Subcutaneous abdominal adipose tissue (tissue), 5 donors: ENCODE data around the gene WEE2.
"Not testable (repeated sequence)": the region's sequence is repeated elsewhere in the genome, so short reads cannot be mapped to it uniquely, and the experiment has no call there.

Experiments used
- H3K27ac ChIP-seq: one replicate; pipeline ENCODE4 v1.7.0; 2013; ENCODE audit warnings: low read depth, mild to moderate bottlenecking, inconsistent platforms, low read length, moderate library complexity
- H3K27me3 ChIP-seq, 5 donors: one replicate each; pipeline ENCODE4 v1.7.0; 2013; ENCODE audit warnings: low read length in 5 of 5, inconsistent platforms in 1 of 5; ENCODE audit not compliant: control insufficient read depth in 5 of 5, insufficient read depth in 4 of 5
- H3K36me3 ChIP-seq, 5 donors: one replicate each; pipeline ENCODE4 v1.7.0; 2013; ENCODE audit warnings: low read length in 5 of 5; ENCODE audit not compliant: control insufficient read depth in 5 of 5, insufficient read depth in 5 of 5
- H3K4me1 ChIP-seq, 5 donors: one replicate each; pipeline ENCODE4 v1.7.0; 2013; ENCODE audit warnings: low read length in 5 of 5, mild to moderate bottlenecking in 3 of 5, moderate library complexity in 1 of 5; ENCODE audit not compliant: control insufficient read depth in 5 of 5, insufficient read depth in 5 of 5
- H3K4me3 ChIP-seq, 5 donors: one replicate each; pipeline ENCODE4 v1.7.0; 2013; ENCODE audit warnings: low read length in 5 of 5, low read depth in 1 of 5
- H3K9ac ChIP-seq, 5 donors: one replicate each; pipeline ENCODE4 v1.7.0; 2013; ENCODE audit warnings: low read length in 5 of 5, mild to moderate bottlenecking in 4 of 5, moderate library complexity in 3 of 5
- H3K9me3 ChIP-seq, 5 donors: one replicate each; pipeline ENCODE4 v1.7.0; 2013; ENCODE audit warnings: low read length in 5 of 5; ENCODE audit not compliant: control insufficient read depth in 5 of 5
- donor health status: healthy.
- donor health status: healthy.
- donor health status: healthy.
- donor health status: healthy.
- donor health status: healthy.

WEE2 gene

DNA sequence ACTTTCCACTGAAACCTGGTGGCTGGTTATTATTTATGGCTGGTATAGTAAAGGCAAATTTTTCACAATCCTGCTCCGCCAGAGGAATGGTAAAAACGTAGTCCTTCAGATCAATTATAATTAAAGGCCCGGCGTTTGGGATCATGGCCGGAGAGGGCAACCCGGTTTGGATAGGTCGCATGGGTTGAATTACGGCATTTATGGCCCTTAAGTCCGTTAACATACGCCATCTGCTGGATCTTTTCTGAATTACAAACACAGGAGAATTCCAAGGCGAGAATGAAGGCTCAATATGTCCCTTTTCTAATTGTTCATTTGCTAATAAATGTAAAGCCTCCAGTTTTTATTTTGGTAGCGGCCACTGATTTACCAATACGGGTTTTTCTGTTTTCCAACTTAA, 44.5 kb downstream of the WEE2 start:
- no peak overlapping the region for H3K27ac ChIP-seq
- H3K4me3 ChIP-seq: no peak overlapping the region
- H3K9ac ChIP-seq: no peak overlapping the region
- H3K27me3 ChIP-seq: no peaks in the 10 kb centered on the region
- peaks cover 0 to 21% (median 15%) of the 10 kb centered on the region in 5 donors for H3K9me3 ChIP-seq
- no peaks in the 10 kb centered on the region for H3K4me1 ChIP-seq
- H3K36me3 ChIP-seq: peaks cover 58 to 89% (median 70%) of the 10 kb centered on the region in 5 donors

DNA sequence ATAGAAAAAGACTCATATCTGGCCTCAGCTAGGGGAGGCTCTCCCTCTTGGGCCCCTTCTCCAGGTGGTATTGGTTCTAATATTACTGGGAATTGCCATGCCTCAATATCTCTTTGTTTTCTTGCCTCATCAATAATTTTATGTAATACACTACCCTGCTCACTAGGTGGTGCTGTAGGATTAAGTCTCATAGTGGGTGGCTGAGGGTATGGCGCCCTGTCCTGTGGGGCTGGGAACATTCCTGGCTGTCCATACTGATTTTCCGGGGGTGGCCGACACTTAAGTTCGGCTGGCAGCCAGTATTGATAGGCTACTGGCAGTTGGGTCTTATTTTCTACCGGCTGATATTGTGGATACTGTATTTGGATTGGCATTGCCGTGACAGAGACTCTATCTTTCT, 46.8 kb downstream of the WEE2 start:
- no peaks in the 10 kb centered on the region for H3K4me1 ChIP-seq
- peaks cover 51 to 80% (median 63%) of the 10 kb centered on the region in 5 donors for H3K36me3 ChIP-seq
- no peaks in the 10 kb centered on the region for H3K27me3 ChIP-seq

DNA sequence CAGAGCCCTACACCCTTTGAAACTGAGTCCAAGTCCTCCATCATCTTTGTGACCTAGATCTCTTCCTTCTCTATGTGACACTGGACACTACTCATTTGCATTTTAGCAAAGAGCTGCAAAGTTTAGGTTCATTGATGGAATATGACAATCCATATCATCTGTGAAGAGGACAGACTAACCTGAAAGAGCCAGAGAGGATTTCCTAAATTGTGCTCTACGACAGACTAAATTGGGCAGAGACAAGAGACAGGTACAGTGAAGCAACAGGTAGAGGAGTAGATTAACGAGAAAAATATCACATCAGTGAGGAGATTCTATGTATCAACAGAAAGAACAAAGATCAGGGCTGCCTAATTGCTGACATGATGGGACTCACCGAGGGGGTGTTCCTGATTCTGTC, 55.6 kb downstream of the WEE2 start, which contains the start of gene TAS2R3:
Gene TAS2R3, plus strand, starts transcription at position 301 of the 400 bp plus-strand sequence. Its CDS starts 62 bp downstream, at position 363.
- no peaks in the 10 kb centered on the region for H3K9me3 ChIP-seq

More for the DNA sequence above, 46.8 kb downstream of the WEE2 start:
- H3K4me3 ChIP-seq: no peak overlapping the region
- H3K9ac ChIP-seq: no peak overlapping the region
- peaks cover 0 to 21% (median 15%) of the 10 kb centered on the region in 5 donors for H3K9me3 ChIP-seq
- no peak overlapping the region for H3K27ac ChIP-seq

DNA sequence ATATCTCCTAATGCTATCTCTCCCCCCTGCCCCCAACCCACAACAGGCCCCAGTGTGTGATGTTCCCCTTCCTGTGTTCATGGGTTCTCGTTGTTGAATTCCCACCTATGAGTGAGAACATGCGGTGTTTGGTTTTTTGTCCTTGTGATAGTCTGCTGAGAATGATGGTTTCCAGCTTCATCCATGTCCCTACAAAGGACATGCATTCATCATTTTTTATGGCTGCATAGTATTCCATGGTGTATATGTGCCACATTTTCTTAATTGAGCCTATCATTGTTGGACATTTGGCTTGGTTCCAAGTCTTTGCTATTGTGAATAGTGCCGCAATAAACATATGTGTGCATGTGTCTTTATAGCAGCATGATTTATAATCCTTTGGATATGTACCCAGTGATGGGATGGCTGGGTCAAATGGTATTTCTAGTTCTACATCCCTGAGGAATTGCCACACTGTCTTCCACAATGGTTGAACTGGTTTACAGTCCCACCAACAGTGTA, 62.0 kb downstream of the WEE2 start:
- not testable (repeated sequence) for H3K27ac ChIP-seq, H3K9me3 ChIP-seq, H3K4me1 ChIP-seq, H3K9ac ChIP-seq, H3K4me3 ChIP-seq, H3K27me3 ChIP-seq
- peaks cover 4 to 11% (median 5%) of the 10 kb centered on the region in 5 donors for H3K36me3 ChIP-seq

More for the DNA sequence above, 55.6 kb downstream of the WEE2 start, which contains the start of gene TAS2R3:
- no peak within 1 kb of the TSS for H3K27ac ChIP-seq
- peaks cover 21 to 64% (median 38%) of the 10 kb centered on the region in 5 donors for H3K36me3 ChIP-seq
- H3K4me3 ChIP-seq: no peak within 1 kb of the TSS
- no peak within 1 kb of the TSS for H3K9ac ChIP-seq
- no peaks in the 10 kb centered on the region for H3K27me3 ChIP-seq
- no peaks in the 10 kb centered on the region for H3K4me1 ChIP-seq

DNA sequence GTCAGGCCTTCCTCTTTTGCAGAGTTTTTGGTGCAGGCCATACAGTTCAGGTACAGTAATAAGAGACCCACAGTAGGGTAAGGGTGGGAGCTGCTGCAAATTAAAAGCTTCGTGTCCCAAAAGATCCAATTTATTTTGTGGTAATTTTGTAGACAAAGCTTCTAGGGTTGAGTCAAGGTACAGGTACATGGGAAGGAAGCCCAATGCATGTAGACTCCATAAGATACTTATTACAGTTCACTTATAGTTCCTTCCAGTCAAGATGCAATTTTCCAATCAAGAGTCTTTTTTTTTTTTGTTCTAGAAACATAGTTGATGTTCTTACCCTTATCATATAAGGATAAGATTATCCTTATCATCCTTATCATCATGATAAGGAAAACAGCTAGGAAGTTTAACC, 68.2 kb downstream of the WEE2 start, which contains the start of gene TAS2R4:
Gene TAS2R4, plus strand, starts transcription at position 301 of the 400 bp plus-strand sequence. CDS start 1,815 bp downstream, outside the sequence.
- Histone ChIP-seq H3K27ac (no peak within 1 kb of the TSS), H3K4me3 (no peak within 1 kb of the TSS), H3K9ac (no peak within 1 kb of the TSS), H3K27me3 (no peaks in the 10 kb centered on the region), H3K9me3 (peaks cover 0 to 5% (median 0%) of the 10 kb centered on the region in 5 donors), H3K4me1 (no peaks in the 10 kb centered on the region), H3K36me3 (peaks cover 6 to 23% (median 16%) of the 10 kb centered on the region in 5 donors)
